IPS-NIHi7 (cell line): ENCODE data around the gene RAB23.

Source experiments
- DNase-seq: peaks from one replicate; pipeline ENCODE4 v3.0.0; 2012; ENCODE audit warnings: mixed read lengths; ENCODE audit errors: extremely low spot score

The RAB23 gene

DNA sequence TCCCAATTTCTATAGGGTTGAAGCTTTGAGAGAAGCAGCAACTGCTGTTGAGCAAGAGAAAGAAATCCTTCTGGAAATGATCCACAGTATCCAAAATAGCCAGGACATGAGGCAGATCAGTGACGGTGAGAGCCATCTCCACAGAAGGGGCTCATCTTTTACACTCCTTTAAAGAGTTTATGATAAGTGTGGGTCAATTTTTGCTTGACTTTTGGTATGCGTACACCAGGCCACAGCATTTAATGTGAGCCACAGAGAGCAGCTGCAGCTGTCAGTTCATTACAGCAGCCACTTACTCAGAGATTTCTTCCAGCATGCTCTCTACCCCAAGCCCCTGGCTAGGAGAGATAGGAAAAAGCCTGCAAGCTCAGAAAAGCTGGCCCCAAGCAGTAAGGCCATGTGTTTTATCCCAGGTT lies 40.1 kb downstream of the RAB23 start:
- DNase-seq: no peak

DNA sequence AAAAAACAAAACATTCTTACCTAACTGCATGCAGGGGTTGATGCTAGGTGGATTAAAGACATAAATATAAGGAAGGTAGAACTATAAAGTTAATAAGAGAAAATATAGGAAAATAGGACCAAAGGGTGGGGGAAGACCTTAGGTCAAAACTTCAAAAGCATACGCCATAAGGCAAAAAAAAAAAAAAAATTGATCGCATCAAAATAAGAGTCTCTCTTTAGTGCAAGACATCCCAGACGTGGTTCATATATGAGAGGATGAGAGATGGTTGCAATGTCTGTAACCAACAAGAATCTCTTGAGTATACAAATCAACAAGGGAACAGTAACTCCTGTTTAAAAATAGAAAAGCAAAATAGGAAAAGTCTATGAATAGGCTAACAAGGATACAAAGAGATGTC lies 41.5 kb downstream of the RAB23 start:
- no peak for DNase-seq

DNA sequence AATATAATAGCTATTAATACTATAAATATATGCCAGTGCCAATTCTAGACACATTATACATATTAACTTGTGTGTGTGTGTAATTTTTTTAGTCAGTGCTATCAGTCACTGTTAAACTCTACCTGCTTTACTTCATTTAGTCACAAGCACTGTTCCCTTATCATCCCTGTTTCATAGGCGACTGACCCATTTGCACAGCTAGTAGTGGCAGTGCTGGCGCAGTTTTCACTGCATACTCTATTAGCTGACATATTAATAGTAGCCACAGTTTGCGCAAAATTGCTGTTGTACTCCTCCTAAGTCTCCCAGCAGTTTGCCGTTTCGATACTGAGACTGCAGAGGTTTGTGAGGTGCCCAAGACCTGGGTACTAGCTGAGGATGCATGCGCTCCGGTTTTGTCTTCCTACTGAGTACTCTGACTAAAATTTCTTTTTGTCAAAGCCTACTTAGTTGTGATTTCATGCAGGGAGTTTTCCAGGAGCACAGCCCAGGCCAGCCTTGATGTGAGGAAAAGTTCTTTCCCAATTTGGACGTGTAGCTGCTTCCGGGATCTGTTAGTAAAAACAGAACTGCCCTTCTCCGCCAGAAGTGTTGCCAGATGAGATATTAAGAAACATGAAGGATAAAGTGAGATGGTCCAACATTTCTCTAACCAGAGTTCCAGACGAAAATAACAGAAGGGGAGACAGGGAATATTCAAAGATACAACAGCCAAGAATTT lies 44.4 kb downstream of the RAB23 start:
- no peak for DNase-seq

DNA sequence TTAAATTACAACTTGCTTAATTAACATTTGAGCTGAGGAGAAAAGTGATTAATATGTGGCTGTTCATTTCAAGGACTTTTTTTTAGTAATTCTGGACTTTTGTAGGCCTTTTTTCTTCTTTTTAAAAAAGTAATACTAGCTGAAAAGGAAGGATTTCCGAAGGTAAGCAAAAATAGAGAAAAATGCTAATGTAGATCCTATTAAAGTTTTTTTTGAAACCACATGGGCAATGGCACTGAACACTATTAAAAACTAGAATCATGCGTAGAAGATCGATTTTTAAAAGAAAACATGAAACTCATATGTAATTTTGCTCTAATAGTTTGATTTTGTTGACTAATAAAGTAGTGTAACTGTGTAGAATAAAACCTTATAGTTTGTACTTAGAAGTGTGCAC lies 47.6 kb downstream of the RAB23 start:
- no peak for DNase-seq

DNA sequence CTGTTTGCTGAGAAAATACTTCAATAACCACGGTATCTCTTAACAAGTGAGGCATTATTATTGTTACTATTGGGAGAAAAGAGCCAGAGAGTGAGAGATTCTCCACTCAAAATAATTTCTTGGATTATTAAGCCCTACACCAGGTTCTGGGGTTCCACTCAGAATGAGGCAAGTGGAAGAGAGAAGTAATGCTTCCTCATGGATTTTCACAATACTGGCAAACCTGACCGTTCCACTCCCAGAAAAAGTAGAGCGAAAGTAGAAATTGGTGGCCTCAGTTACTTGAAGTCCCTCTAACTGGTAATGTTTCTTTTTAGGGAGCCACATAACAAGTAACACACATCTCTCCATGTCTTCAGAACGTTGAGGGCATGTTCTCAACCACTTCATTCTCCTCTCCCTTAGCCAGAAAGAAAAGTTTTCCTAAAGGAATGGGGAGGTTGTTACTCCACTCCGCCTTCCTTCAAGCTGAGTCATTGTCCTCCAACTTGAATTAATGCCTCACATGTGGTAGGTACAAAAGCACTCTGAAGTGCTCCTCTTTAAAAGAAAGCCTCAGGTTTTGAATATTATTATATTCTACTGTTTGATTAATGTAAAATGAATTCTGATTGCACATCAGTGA lies 48.1 kb downstream of the RAB23 start:
- peak; percentile 36 for DNase-seq

DNA sequence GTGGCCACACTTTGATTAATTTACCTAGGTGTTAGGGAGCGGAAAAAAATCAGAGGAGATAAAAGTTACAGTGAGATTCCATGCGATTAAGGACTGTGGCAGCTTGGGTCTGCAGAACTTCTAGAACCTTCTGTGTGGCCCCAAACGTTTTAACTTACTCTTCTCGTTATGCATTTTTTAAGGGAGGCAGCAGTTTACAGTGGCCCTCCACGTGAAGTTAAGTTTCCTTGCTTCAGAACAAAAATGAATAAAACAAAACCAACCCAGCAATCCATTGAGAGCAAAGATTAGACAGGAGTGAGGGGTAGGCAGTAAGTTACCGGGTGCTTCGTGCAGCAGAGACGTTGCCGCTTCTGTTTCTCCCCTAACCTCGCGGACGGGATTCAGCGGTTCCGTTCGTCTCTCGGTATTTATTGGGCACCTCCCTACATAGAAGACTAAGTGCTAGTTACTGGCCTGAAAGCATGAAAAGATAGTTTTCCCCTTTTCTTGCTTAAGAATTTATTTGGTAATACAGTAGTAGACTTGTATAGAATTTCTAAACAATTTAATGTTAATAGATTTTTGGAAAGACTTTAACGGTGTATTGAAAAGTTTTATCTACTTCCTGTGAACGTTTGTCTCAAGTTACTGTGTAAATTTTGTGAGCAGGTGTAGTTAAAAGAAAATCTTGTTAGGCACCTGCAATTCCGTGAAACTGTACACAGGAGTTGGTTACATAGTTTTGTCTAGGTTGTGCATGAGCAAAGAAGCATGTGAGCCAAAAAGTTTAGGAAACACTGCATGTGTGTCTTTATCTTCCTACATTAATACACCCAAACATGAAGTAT lies 48.8 kb downstream of the RAB23 start:
- peak; percentile 26 for DNase-seq

DNA sequence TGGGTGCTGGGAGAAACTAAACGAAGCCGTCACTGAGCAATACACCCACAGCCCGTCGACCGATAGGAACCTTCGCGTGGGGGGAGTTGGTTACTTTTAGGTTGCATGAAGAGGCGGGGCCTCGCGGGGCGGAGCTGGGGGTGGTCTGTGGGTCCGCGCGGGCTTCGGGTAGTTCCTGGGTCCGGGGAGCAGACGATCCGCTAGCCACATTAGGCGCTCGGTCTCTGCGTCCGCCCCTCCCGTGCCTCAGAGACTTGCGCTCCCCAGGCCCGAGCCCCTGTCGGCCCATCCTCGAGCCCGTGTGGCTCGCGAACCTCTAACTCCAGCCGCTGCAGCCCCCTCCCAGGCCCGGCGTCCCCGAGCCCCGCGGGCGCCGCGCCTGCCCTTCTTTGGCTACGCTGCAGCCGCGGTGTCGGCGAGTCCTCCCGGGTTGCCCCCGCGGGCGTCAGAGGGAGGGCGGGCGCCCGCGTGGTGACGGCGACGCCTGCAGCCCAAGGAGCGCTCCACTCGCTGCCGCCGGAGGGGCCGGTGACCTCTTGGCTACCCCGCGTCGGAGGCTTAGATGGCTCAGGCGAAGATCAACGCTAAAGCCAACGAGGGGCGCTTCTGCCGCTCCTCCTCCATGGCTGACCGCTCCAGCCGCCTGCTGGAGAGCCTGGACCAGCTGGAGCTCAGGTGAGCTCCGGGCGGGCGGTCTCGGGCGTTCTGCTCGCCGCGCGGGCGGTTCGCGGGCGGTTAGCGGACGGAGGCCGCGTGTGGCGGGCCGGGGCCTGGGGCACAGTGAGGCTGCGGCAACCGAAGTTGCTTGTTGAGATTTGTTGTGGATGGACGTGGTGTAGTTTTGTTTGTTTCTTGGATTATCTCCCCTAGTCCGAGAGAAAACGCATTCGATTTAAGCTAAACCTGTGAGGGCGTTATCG lies 49.7 kb downstream of the RAB23 start, which contains the start of gene BAG2:
Gene BAG2, plus strand, starts transcription at position 191 of the 920 bp plus-strand sequence. Its CDS starts 372 bp downstream, at position 563.
- DNase-seq: peak; percentile 79

DNA sequence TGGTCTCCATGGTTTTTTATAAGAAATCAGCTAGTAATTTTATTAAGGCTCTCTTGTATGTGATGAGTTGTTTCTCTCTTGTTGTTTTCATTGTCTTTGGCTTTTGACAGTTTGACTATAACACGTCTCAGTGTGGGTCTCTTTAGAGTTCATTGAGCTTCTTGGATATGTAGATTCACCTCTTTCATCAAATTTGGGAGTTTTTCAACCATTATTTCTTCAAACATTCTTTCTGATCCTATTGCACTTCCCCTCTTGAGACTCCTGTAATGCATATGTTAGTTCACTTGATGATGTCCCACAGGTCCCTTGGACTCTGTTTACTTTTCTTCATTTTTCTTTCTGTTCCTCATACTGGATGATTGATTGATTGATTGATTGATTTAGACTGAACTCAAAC lies 57.0 kb downstream of the RAB23 start:
- DNase-seq: no peak

DNA sequence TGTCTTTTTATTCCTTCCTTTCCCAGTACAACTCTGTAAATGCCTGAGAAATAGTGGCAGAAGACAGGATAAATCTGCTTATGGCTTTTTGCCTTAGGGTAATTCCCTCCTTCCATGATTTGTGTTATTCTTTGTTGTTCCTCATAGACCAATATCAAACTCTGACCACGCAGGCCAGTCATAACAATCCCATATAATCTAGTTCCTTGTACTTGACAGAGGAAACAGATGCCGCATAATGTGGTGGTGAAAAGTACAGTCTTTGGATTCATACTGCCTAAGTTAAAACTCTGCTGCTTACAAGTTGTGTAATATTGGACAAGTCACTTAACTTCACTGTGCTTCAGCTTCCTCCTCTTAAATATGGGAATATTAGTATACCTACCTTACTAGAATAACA lies 58.2 kb downstream of the RAB23 start:
- no peak for DNase-seq

DNA sequence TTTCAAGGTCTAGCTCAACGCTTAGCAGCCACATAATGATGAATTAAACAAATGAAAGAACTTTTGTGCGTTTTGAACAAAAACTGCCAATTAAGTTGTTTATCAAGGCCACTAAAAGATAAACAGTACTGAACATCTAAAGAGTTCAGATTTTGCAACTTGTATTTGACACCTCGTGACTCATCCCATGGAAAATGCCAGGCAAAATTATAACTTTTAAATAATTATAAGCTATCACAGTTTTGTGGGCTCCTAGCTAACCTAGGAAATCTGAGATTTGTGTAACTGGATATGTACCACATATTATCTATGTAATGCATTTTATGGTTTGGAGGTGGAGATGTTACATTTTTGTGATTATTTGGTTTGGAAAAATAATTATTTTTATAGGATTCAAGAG lies 59.6 kb downstream of the RAB23 start:
- no peak for DNase-seq

DNA sequence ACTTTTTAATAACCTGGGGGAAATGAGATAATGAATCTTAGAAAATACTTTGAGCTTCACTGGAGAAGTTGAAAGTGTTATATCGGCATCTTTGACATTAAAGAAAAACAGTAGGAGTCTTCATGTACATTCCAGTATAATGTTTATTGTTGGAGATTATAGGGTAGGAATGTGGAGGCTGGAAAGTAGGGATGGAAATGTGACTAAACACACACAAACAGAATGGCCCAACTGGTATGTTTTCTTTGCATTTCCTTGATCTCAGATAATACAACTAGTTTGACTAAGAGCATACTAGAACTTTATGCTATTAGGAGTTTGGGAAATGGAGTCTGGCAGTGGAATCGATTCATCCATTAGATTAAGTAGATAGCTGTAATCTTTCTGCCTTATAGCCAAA lies 60.1 kb downstream of the RAB23 start:
- DNase-seq: no peak

DNA sequence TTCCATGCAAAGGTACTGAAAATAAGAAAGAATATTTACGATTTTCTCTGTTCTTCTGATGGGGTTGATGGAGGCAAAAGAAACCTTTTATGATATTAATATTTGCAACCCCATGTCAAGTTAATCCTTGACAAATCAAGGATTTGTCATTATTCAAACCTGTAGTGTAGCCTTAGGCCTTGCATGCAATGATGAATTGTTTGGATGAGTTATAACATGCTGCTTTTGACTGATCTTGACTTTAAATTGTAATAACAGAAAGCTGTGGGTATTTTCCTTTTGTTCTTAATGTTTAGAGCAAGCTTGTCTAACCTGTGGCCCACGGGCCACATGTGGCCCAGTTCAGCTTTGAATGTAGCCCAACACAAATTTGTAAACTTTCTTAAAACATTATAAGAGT lies 63.0 kb downstream of the RAB23 start:
- no peak for DNase-seq

DNA sequence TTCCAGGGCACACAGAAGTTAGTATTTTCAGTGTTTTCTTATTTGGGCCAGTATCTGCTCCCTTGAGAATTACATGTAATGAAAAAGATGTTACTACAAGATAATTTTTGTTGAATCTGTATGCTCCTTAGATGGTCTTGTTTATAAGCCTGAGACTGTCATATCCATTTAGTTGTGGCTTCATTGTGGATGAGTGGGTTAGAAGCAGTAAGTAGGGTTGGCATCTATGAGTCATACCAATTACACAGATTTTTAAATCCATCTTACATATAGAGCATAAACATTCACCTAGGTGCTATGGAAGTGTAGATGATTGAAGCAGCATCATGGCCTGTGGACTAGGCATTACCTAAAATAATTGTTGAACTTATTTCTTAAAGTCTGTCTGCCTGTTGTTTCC lies 63.4 kb downstream of the RAB23 start:
- no peak for DNase-seq

DNA sequence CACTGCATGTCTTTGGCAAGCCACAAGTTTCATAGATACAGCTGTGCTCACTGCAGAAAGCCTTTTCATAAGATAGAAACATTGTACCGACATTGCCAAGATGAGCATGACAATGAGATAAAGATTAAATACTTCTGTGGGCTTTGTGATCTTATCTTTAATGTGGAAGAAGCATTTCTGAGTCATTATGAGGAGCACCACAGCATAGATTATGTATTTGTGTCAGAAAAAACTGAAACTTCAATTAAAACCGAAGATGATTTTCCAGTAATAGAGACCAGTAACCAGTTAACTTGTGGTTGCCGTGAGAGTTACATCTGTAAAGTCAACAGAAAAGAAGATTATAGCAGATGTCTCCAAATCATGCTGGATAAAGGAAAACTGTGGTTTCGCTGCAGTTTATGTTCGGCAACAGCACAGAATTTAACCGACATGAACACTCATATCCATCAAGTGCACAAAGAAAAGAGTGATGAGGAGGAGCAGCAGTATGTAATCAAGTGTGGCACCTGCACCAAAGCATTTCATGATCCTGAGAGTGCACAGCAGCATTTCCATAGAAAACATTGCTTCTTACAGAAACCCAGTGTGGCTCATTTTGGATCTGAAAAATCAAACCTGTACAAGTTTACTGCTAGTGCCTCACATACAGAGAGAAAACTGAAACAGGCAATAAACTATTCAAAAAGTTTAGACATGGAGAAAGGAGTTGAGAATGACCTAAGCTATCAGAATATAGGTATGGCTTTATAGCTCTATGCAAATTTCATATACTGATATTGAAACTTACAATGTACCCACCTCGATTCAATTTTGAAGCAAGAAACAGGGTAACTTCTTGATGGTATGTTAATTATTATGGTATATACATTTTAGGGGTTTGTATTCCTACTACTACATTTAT lies 73.9 kb downstream of the RAB23 start:
- DNase-seq: no peak

DNA sequence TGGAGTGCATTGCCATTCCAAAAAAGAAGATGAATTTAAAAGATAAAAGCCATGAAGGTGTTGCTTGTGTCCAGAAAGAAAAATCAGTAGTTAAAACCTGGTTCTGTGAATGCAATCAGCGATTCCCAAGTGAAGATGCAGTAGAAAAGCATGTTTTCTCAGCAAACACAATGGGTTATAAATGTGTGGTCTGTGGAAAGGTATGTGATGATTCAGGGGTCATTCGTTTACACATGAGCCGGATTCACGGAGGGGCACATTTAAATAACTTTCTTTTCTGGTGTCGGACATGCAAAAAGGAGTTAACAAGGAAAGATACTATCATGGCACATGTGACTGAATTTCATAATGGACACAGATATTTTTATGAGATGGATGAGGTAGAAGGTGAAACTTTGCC lies 74.7 kb downstream of the RAB23 start:
- no peak for DNase-seq

DNA sequence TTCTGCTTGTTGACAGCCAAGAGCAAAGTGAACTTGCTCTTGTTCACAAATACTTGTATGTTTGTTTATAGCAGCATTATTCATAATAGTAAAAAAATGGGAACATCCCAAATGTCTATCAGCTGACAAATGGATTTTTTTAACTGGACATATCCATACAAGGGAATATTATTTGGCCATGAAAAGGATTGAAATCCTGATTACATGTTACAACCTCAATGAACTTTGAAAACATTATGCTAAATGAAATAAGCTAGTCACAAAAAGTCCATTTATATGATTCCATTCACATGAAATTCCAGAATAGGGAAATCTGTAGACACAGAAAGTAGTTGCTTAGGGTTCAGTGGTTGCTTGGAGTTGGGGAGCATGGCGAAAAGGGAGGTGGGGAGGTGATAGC lies 78.4 kb downstream of the RAB23 start:
- no peak for DNase-seq

DNA sequence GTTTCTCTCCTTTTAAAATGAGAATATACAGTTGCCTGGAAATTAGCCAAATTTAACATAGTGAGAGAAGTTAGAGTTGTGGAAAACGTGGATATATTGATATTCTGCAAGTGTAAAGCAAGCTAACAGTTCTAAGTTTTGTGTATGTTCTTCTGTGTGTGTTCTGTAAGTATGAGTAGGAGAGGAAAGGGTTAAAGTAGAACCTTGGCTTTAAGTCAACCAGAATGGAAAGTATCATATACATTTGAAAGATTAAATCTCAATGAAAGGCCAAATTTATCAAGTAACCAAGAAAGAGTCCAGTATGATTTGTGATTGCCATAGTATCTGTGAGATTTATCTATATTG lies 80.0 kb downstream of the RAB23 start:
- no peak for DNase-seq

DNA sequence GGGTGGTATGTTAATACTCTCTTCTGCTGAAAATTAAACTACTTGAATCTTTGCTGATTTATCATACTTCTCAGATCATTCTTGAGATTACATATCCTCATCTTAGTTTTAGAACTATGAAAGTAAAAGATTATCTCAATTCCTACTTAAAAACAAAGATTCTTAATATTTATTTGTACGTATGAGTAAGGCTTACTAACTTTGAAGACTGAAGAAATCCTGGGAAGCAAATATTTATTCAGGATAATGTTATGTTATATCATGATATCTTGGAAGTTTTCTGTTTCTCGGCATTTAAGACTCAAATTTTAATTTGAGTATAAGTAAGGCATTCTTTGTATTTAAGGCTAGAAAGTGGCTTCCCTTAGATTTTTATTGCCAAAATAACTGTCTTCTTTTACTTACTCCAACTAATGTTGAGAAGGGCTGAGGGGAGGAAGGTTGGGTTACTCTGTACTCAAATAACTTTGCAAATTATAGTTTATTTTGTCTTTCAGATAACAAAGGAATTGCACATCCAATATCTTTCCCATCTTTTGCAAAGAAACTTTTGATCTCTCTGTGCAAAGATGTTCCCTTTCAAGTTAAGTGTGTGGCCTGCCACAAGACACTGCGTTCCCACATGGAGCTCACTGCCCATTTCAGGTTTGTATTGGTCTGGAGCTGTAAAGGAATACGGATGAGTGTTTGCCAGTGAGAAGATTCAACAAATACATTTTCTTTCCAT lies 80.5 kb downstream of the RAB23 start:
- DNase-seq: no peak

DNA sequence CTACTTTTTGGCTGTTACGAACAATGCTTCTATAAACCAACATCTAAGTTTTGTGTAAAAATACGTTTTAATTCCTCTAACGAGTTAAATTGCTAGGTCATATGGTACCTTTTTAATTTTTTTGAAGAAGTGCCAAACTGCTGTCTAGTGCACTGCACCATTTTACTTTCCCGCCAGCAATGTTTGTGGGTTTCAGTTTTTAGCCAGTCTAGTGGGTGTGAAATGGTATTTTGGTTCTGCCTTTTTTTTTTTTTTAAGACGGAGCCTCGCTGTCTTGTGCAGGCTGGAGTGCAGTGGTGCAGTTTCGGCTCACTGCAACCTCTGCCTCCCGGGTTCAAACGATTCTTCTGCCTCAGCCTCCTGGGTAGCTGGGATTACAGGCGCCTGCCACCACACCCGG lies 84.1 kb downstream of the RAB23 start:
- no peak for DNase-seq

DNA sequence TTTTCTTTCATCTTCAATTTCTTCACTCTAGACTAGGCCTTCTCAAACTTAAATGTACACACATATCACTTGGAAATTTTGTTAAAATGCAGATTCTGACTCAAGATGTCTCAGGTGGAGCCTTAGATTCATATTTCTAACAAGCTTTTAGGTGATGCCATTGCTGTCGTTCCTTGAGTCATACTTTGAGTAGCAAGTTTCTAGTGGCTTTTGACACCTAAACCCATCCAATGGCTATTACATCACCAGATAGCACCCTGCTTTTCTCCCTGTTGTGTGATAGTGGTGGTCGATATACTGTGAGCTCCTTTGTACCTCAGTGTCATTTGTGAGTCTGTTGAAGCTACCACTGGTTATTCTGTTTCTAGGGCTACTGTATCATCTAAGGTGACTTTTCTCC lies 84.8 kb downstream of the RAB23 start:
- DNase-seq: no peak
